NCI-H1092 treated with DMSO at 0.1 percent for 48 hours (cell line): ENCODE results near the gene KLHL28.

Experiments used
- DNase-seq: peaks from one replicate; lab custom pipeline; 2025; lab: John Stamatoyannopoulos, UW

Gene KLHL28

GRCh38 chr14:44960146-44960545 lies 1.6 kb downstream of the KLHL28 start:
- DNase-seq = no peak

DNA sequence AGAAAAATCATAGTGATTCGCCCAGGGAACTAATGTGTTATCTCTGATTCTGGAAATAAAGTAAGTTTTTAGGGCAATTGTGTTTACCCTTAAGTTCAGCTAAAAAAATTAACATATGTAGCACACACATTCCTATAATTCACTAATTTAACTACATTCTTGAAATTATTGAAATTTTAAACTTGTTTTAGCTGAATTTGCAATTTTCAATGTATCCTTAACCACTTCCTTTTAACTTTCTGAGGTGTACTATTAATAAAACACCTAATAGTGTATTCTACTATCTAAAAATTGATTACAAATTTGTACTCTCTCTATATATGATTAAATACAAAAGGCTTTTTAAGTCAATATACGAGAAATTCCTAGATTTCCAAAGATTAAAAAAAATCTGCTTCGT lies 2.2 kb downstream of the KLHL28 start:
- no peak for DNase-seq

- no peak for DNase-seq
These were observed 4.9 kb downstream of the KLHL28 start for GRCh38 chr14:44956866-44957265.

GRCh38 chr14:44955528-44955927 lies 6.2 kb downstream of the KLHL28 start:
- DNase-seq = no peak

DNA sequence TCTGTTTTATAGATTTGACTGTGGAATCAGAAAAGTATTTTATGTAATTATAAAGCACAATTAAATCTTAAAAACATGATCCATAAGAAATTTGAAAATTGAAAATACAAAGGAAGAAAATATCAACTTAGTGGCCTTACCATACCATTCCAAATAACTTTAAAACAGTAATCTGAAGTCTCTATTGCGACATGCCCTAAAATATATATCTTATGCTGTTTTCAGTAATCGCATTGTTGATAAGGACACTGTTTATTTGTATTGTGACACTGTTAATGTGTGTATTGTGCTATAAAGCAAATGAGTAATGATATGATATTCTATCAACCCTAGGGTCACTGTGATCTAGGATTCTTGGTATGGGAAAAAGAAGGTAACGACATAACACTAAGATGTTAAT lies 7.0 kb downstream of the KLHL28 start:
- DNase-seq = no peak

DNA sequence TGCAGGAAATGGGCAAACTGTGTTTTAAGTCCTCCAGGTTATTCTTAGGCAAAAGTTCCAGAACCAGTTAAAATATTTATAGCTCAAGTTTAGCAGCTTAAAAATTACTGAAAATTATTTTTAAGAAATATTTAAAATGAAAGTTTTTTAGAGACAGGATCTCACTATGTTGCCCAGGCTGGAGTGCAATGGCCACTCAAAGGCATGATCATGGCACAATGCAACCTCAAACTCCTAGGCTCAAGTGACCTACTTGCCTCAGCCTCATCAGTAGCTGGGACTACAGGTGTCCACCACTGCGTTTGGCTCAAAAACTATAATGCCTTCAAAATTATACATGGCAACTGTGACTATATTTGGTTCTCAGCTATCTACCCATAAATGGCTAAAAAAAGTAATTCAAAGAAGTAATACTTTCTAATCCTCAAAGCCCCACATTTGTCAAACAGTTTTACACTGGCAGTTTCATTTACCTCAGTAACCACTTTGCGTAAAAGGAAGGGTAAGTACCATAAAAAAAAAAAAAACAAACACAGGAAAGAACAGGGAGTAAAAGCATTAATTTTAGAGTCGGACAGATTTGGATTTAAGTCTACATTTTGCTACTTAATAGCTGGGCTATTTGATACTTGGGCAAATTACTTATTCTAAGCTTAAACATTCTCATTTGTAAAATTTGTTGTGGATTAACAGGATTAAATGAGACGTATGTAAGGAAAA lies 9.2 kb downstream of the KLHL28 start:
- no peak for DNase-seq

GRCh38 chr14:44951051-44951450 lies 10.7 kb downstream of the KLHL28 start:
- no peak for DNase-seq

GRCh38 chr14:44945264-44945663 lies 16.5 kb downstream of the KLHL28 start:
- no peak for DNase-seq

DNA sequence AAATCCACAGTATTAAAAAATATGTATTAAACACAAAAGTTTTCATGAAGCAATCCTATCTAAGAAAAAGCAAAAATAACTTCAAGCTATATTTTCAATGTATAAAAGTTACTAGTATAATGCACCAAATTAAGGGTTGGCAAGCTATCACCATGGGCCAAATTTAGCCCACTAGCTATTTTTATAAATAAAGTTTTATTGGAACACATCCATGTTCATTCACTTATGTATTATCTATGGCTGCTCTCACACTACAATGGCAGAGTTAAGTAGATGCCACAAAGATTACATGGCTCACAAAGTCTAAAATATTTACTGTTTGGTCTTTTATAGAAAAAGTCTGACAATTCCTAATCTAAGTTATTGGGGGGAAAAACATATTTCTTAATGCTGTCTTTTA lies 17.6 kb downstream of the KLHL28 start:
- DNase-seq = no peak

DNA sequence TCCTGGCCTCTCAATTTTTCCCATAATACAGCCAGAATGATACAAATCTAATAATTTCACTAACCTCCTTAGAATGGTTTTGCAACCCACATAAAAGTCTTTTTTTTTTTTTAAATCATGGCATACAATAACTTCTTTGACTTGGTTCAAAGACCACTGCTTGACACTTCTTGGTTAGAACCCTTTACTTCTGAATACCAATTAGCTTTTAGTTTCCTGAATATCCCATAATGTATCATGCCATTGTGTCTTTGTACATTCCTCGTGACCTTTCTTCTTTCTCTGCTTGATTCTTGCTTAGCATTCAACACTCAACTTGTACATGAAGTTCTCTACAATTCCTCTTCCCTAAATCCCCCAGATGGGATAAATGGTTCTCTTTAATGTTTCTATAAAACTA lies 19.3 kb downstream of the KLHL28 start:
- no peak for DNase-seq

- DNase-seq = no peak
These were observed 20.2 kb downstream of the KLHL28 start for GRCh38 chr14:44941591-44941990.

DNA sequence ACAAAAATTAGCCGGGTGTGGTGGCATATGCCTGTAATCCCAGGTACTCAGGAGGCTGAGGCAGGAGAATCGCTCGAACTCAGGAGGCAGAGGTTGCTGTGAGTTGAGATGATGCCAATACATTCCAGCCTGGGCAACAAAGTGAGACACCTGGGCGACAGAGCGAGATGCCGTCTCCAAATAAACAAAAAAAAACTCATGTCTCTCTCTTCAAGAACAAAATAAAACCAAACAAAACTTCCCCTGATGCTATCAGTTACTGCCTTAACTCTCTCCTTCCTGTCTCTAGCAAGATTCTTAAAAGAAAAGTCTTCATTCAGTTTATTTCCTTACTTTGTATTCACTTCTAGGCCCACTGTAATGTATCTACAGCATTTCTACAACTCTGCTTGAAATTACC lies 20.8 kb downstream of the KLHL28 start:
- no peak for DNase-seq

GRCh38 chr14:44940211-44940610 lies 21.5 kb downstream of the KLHL28 start:
- DNase-seq = no peak

DNA sequence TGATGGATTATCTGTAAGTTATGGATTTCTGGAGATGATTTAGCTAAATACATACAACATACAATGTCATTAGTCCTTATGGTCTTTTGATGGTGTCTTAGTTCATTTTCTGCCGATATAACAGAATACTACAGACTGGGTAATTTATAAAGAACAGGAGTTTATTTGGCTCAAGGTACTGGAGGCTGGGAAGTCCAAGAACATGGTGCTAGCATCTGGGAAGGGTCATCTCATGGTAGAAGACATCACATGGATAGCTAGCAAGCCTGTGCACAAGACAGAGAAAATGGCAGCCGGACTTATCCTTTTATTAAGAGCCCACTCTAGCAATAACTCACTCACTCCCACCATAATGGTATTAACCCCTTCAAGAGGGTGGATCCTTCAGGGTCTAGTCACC lies 24.2 kb downstream of the KLHL28 start:
- DNase-seq = no peak

GRCh38 chr14:44935155-44935554 lies 26.6 kb downstream of the KLHL28 start:
- DNase-seq = no peak

- DNase-seq = no peak
These were observed 33.0 kb downstream of the KLHL28 start for GRCh38 chr14:44928793-44929192.

DNA sequence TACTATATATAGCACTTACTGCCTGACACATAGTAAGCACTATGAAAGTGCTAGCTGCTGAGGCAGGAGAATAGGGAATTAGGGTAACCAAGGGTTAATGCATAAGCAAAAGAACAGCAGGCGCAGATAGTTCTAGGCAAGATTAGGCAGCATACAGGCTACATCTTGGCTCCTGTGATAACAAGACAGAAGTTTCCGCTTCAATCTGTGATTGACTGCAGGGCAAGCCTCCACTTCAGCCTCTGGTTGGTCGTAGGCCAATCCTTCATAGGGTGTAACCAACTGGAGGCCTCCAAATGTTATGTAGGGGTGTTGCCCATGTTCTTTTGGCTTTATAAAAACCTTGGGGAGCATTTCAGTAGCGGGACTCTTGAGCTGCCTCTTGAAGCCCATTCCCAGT lies 46.9 kb downstream of the KLHL28 start:
- no peak for DNase-seq

DNA sequence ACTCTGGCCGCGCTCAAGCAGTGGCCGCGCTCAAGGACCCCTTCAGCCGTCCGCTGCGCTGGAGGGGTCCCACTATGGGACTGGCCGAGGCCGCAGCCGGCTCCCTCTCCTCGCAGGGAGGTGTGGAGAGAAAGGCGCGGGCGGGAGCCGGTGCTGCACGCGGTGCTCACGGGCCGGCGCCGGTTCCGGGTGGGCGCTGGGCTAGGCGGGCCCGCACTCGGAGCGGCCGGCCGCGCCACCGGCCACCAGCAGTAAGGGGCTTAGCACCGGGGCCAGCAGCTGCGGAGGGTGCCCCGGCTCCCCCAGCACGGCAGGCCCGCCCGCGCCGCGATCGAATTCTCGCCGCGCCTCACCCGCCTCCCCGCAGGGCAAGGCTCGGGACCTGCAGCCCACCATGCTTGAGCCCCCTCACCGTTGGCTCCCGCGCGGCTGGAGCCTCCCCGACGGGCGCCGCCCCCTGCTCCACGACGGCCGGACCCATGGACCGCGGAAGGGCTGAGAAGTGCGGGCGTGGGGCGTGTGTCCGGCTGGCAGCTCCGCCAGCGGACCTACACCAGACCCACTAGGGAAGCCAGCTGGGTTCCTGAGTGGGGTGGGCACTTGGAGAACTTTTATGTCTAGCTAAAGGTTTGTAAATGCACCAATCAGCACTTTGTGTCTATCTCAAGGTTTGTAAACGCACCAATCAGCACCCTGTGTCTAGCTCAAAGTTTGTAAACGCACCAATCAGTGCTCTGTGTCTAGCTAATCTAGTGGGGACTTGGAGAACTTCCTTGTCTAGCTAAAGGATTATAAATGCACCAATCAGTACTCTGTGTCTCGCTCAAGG lies 49.5 kb downstream of the KLHL28 start:
- DNase-seq = no peak

DNA sequence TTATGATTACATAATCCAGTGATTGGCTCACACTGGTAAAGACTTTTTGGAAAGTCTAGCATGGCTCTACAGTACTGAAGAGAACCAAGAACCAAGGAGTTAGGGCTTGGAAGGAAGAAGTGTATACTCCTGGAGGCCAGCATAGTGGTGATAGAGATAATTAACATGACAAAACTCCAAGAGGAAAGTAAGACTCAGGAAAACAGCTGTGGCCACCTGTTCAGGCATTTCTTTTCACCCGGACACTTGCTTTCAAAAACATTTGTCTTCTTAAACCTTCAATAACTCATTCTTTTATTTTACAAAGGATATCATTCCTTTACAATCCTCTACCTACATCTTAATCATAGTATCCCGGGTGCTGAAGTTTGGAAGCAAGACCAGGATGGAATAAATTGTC lies 50.9 kb downstream of the KLHL28 start:
- no peak for DNase-seq

DNA sequence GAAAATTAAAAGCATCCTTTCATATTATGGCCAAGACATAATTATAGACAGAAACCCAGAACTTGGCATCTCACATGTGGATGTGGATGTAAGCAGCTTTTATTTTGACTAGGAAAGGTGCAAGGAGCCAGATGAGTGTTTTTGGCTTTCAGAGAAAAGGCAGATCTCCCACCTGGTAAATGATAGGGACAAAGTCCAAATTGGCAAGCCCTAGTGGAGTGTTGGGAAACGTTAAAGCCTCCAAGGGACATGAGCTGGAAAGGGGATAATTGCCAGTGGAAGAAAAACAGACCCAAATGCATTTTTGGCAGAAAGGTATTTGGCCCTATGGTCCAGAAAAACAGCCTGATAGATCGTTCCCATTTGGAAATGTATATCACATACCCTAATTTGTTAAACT lies 60.1 kb downstream of the KLHL28 start:
- DNase-seq = no peak

DNA sequence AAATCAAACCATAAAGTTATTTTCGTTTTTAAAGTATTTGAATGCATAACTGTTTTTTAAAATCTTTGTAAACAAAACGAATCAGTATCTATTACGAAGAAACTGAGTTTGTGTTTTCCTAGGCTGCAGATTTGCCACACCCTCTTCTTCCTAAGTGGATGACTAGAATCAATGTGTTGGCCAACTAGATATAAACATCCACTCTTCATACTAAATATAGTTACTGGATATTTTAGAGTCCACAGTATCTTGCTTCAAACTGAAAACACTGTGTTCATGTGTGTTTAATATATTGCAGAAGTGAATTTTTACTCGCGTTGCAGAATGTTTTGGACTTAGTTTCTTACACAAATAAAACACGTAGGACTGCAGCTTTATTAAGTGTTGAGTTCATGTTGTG lies 63.2 kb downstream of the KLHL28 start:
- DNase-seq = no peak

DNA sequence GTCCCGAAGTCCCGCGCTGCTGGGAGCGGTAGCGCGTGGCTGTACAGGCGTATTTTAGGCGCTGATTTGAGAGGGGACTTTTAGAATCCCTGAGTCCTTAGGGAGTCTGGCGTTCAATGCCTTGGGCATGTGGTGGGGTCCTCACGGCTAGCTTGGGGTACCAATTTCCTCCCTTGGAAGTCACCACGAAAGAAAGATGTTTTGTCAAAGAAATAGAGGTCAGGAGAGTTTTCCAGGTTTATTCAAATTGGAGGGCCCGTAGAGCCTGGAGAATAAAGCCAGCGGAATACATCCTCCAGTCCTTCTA lies 63.9 kb downstream of the KLHL28 start:
- DNase-seq = no peak

- peak; percentile 95 for DNase-seq
These were observed 64.5 kb downstream of the KLHL28 start for GRCh38 chr14:44897041-44897844.
